GM12891 (cell line): ENCODE data around the gene C12orf75.

Source experiments
- POLR2A ChIP-seq: IDR thresholded peaks from 2 replicates; pipeline ENCODE4 v1.6.1; 2011; ENCODE audit warnings: low read depth, low read length, control low read depth
- POLR2AphosphoS5 ChIP-seq: IDR thresholded peaks from 2 replicates; pipeline ENCODE4 v1.6.1; 2011; ENCODE audit warnings: low read depth, low read length, control low read depth
- TAF1 ChIP-seq: IDR thresholded peaks from 2 replicates; pipeline ENCODE4 v1.6.1; 2011; ENCODE audit warnings: low read depth, low read length, control low read depth

- TF ChIP-seq TAF1 (no peak), POLR2A (no peak), POLR2AphosphoS5 (no peak)
These were observed 38.5 kb downstream of the C12orf75 start for GRCh38 chr12:105369014-105369413.
